ENCODE results near the gene RNU4-1.
"Not testable (repeated sequence)": the region's sequence is repeated elsewhere in the genome, so short reads cannot be mapped to it uniquely, and the experiment has no call there.

Gene RNU4-1

DNA sequence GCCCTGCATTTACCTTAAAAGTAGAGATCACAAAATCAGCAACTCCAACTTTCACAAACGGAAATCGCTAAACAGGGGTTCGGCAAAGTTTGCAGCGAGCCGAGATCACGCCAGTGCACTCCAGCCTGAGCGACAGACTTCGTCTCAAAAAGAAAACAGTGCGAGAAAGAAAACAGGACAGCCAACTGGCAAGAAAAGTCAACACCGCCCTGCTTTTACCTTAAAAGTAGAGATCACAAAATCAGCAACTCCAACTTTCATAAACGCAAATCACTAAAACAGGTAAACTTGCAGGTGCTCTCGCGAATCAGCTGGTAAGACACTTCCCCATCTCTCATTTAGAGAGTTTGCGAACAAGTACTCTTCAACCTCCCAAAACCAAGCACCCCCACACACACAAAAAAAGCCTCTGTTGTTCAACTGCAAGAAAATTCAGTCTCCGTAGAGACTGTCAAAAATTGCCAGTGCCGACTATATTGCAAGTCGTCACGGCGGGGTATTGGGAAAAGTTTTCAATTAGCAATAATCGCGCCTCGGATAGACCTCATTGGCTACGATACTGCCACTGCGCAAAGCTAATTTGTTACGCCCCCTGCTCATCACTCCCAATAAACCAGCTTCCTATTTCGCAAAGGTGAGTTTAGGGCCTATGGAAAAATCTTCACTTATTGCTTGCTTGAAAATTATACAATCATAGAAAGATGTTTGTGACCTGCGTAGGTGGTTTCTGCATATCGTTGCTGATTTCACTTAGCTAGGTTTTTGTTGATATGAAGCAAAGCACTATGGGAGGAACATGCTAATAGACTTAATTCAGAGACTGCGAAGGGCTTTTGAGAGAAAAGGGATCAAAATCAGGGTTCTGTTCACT is at the start of gene RNU4-1:
RNU4-1 (minus strand) TSS at position 577 of the 871 bp plus-strand sequence.
- peak; percentile 70 for DNase-seq

DNA sequence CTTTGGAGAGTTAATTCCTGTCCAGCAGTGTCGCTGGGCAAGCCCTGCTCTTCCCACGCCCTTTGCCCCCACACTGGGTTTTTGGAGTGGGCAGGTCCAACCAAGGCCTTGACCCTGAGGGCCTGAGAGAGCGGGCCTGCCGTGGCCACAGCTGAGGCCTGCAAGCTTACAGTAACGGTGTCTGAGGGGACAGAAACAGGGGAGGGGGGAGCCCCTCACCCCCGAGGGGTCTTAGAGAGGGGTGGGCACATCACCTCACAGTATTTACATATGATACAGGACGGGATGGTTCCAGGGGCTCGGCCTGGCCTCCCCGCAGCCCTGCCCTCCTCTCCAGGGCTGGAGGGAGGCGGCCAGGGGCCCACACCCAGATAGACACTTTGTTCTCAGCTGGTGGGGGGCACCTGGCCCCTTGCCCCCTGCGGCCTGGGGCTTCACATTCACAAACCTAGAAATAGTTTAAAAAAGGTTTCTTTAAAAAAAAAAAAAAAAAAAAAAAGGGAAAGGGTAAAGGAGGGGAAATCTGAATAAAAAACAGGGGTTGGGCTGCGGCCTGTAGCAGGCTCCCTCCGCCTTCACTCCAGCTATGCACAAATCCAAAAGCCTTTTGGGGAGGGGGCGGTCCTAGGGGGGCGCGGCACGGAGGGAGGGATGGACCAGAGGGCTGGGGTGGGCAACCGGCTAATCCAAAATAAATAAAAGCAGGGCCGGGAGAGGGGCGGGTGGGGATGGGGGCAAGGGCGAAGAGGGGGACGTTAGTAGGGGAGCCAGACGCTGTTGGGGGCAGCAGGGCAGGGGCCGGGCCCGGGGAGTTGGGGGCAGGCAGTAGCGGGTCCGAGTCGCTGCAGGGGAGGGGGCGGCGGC is 49.4 kb upstream of the RNU4-1 start:
- DNase-seq = no peak

DNA sequence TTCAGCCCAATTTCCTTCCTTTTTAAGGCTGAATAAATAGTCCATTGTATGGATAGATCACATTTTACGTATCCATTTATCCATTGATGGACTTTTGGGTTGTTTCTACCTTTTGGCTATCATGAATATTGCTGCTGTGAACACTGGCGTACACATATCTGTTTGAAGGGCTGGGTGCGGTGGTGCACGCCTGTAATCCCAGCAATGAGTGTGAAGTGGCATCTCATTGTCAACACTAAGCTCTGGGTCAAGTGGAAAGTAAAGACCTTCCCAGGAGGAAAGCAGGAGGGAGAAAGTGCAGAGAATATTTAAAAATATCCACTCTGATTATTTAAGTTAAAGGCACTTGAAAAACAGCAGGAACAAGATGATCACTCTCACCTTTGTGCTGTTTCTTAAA is 46.2 kb upstream of the RNU4-1 start:
- DNase-seq = no peak

DNA sequence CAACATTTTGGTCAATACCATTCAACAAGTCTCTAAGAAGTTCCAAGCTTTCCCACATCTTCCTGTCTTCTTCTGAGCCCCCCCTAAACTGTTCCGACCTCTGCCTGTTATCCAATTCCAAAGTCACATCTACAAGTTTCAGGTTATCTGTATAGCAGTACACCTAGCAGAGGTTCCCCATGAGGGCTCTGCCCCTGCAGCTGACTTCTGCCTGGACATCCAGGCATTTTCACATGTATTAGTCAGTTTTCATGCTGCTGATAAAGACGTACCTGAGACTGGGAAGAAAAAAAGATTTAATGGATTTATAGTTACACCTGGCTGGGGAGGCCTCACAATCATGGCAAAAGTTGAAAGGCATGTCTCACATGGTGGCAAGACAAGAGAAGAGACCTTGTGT is 44.7 kb upstream of the RNU4-1 start:
- DNase-seq = no peak

DNA sequence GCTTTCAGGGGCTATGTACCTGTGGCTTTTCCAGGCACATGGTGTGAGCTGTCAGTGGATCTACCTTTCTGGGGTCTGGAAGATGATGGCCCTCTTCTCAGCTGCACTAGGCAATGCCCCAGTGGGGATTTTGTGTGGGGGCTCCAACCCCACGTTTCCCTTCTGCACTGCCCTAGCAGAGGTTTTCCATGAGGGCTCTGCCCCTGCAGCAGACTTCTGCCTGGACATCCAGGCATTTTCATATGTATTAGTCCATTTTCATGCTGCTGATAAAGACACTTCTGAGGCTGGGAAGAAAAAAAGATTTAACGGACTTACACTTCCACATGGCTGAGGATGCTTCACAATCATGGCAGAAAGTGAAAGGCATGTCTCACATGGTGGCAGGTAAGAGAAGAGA is 43.4 kb upstream of the RNU4-1 start:
- DNase-seq = not testable (repeated sequence)

DNA sequence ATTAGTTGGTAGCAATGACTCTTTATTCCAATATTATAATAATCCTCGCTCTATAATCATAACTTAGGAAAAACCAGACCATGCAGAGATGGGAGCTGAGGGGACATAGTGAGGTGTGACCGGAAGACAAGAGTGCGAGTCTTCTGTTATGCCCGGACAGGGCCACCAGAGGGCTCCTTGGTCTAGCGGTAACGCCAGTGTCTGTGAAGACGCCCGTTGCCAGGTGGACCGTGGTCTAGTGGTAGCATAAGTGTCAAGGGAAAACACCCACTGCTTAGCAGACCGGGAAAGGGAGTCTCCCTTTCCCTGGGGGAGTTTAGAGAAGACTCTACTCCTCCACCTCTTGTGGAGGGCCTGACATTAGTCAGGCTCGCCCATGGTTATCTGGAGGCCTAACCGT is 42.4 kb upstream of the RNU4-1 start:
- peak; percentile 15 for DNase-seq

DNA sequence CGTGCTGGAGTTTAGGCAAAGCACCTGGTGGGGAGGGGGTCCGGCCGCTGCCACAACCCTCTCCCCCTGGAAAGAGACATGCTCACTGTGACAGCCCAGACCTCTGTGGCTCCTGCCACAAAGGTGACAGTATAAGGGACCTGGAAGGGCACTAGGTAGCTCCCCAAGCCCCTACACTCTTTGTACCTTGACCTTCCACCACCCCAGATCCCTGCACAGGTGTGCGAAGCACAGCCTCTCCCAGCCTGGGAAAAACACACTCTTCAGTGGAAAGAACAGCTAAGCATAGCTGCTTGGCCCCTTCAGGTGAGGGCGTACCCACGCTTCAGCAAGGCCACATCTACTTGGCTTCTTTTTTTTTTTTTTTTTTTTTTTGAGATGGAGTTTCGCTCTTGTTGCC is 39.5 kb upstream of the RNU4-1 start:
- no peak for DNase-seq

DNA sequence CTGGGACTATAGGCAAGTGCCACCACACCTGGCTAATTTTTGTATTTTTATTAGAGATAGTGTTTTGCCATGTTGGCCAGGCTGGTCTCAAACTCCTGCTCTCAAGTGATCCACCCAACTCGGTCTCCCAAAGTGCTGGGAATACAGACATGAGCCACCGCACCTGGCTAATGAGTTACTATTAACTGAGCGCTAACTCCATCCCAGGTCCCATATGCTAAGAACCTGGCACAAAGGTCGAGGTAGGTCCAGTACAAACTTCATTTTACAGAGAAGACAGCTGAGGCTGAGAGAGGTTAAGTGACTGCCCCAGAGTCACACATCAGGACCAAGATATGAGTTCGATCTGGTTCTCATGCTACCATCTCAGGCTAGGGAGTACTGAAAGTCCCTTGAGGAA is 39.0 kb upstream of the RNU4-1 start:
- no peak for DNase-seq

DNA sequence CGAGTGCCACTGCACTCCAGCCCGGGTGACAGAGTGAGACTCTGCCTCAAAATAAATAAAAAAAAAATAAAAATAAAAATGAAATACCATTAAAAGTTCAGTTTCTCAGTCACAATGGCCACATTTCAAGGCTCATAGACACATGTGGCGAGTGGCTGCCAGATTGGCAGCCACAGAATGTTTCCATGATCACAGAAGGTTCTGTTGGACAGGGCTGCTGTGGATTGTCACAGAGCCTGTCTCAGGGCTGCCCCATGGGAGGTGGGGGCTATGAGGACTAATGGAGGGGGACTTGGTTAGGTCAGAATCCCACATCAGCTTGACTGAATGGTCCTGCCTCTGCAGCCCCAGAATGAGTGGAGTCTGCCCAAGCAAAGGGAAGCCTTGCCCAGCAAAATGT is 38.4 kb upstream of the RNU4-1 start:
- DNase-seq = no peak

DNA sequence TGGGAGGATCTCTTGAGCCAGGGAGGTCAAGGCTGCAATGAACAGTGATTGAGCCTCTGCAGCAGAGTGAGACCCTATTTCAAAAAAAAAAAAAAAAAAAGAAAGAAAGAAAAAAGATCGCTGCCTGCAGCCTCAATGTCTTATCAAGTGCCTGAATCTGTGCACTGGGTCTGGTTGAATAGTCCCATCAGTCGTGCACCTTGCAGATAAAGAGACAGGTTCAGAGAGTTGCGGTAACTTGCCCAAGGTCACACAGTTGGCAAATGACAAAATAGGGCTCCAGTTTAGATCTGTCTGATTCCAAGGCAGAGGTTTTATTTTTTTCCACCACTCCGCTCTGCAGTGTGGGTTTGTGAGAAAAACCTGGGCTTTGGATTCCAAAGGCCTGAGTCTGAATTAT is 35.2 kb upstream of the RNU4-1 start:
- DNase-seq = no peak

DNA sequence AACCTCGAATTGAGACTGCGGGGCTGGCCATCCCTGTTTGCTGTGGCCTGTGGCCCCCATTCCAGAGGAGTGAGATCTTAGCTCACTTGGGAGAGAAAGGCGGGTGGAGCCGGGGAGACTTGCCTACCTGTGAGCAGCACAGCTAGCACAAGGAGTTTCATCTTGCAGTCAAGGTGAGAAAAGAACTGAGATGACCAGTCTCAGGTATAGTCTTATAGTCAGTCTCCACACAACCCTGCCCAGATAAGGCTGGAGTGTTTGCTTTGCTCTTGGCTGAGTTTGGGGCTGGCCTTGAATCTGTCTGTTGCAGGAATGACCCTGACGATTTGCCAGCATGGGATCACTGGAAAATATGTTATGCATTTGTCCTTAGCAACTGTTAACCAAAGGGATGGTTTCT is 34.6 kb upstream of the RNU4-1 start, which contains the start of gene PLA2G1B:
PLA2G1B (minus strand) TSS at position 187 of the 400 bp plus-strand sequence; CDS start at position 161, 26 bp downstream.
- no peak for DNase-seq

DNA sequence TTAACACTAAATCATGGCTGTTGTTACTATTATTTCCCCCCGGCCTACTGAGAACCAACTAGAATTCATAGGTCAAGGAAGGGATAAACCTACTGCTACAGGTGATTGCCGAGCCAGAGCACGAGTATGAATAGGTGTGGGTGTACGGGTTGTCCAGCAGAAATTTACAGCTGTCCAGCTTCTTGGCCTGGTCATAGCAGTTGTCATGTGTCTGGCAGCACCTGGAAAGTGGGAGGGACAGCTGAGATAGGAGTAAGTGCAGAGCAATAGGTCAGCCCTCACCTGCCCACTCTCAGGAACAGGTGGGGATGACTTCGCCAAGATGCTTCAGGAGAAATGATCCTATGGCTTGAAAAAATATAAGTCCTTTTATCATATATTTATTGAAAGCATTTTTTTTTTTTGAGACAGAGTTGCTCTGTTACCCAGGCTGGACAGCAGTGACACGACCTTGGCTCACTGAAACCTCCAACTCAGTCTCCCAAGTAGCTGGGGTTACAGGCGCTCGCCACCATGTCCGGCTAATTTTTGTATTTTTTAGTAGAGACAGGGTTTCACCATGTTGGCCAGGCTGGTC is 31.9 kb upstream of the RNU4-1 start:
- DNase-seq = no peak

DNA sequence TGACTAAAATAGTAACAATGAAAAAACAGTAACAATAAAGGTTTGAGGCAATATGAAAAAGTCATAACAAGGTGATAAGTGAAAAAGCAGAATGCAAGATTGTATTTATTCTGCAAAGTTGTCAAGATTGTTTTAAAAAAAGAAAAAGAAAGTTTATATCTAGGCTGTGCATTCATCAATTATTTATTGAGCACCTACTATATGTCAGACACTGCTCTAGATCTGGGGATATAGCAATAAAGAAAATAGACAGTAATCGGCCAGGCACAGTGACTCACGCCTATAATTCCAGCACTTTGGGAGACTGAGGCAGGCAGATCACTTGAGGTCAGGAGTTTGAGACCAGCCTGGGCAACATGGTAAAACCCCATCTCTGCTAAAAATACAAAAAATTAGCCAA is 30.7 kb upstream of the RNU4-1 start:
- DNase-seq = no peak

DNA sequence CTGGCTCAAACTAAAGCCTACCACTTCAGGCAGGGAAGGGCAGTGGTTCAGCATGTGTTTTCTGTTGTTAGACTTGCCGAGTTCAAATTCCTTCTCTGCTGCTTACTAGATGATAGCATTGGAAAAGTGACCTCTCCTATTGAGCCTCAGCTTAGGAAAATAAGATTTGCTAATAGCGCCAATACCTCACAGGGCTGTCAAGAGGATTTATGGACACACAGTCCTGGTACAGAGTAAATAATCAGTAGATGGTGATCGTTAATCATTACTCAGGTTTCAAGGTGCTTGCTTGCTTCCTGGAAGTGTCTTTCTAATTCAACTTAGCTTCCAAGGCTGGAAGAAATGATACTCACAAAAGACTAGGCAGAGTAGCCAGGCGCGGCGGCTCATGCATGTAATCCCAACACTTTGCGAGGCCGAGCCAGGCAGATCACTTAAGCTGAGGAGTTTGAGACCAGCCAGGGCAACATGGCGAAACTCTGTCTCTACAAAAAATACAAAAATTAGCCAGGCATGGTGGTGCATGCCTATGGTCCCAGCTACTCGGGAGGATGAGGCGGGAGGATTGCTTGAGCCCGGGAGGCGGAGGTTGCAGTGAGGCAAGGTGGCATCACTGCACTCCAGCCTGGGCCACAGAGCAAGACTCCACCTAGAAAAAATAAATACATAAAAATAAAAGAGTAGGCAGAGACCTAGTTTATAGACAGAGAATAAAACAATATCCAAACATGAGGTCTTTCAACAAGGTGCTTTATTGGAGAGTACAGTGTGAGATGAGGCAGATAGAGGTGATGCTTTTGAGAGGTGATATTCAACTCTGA is 28.6 kb upstream of the RNU4-1 start:
- DNase-seq = no peak

DNA sequence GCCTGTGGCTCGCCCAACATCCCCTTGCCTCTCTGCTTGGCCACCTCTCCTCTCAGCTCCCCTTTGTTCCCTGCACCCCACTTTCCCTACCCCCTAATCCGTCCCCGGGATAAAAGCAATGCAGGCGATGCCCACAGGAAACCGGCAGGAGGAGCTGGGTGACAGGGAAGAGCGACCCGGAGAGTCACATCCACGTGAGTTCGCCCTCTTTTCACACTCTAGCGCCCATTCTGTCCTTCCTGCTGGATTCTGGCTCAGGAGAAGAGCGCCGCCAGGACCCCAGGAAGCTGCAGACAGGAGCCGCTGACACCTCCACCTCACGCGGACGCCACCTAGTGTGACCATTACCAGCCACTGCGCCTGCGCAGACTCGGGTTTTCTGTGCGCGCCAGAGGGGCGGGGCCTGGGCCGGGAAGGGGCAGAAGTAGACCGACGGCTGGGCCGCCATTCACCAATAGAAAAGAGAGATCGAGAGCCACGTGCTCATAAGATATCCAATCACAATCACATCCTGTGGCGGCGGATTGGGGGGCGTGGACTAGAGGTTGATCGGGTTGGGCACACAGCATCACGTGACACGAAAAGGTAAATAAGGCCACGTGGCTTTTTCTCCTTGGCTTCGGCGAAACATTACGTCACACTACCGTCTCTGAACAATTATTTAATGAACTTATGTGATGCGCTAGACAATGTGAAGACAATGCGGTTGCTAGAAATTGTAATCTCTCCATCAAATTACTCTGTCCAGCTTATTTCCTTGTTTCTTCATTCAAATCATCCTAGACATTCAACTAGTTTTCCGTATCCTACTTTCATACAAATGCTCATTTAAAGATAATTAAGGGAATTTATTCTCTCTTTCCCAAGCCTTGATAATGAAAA is 24.4 kb upstream of the RNU4-1 start:
- DNase-seq = peak; percentile 100

DNA sequence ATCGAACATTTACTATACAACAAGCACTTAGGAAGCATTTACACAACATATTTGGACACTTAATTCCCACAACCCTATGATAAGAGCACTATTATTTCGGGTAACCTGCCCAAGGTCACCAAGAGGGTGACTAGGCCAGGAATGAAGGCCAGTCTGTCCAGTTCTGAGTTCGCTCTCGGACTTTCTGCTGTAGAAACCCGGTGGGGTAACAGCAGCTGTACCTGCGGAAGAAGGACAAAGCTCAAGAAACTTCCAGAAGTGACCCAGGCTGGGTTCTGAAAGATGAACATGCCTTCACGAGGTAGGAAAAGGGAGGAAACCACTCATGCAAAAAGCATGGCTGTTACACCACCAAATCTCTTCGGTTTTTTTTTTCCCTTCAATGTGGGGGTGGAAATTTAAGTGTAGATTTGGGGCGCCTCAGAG is 23.8 kb upstream of the RNU4-1 start:
- no peak for DNase-seq

DNA sequence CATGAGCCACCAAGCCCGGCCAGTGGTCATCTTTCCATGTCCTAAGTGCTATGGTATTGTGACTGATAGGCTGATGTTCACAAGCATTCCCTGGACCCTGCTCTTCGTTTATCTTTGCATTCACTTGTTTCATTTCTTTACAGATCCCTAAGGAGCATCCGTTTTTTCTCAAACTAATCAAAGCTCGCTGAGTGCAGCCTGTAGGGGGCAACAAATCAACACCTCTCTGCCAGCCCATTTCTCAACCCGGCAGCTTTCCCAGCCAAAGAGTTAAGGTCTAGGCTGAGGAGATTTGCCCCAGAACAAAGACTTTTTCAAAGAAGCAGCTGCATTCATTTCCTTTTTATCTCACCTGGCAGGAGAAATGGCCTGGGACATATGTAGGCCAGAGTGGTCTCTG is 21.2 kb upstream of the RNU4-1 start:
- no peak for DNase-seq

DNA sequence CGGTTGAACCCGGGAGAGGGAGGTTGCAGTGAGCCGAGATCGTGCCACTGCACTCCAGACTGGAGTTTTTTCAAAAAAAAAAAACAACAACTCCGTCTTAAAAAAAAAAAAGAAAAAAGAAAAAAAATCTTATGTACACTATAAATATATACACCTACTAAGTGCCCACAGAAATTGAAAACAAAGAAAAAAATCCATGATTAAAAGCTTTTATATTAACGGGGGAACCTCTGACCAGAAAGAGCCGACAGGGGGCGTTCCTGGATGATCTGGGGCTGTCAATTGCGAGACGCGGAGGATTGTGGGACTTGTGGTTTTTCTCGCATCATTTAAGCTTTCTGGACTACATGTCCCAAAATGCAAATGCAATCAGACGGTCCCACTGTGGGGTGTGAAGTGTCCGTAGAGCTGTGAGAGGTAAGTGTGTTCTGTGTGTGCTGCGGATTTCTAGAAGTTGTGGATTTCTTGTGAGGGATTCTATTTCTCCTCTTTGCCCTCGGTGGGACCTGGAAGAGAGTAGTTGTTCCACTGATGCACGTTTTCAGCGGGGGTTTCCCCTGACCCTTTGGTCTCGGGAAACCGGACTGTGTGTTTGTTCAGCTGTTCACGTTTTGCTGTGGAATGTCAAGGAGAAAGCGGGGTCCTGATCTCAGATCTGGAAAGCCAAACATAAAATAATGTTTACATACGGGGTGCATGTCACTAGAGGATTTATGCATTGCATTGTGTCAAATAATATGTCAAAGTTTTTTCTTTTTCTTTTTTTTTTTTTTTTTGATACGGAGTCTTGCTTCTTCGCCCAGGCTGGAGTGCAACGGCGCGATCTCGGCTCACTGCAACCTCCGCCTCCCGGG is 9.2 kb upstream of the RNU4-1 start, which contains the start of gene SIRT4:
SIRT4 (plus strand) TSS at position 360 of the 854 bp plus-strand sequence. CDS start 1,241 bp downstream, outside the sequence.
- DNase-seq = peak; percentile 93

DNA sequence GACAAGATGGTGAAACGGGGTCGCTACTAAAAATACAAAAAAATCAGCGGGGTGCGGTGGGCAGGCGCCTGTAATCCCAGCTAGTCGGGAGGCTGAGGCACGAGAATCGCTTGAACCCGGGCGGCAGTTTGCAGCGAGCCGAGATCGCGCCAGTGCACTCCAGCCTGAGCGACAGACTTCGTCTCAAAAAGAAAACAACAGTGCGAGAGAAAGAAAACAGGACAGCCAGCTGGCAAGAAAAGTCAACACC is 701 bp downstream of the RNU4-1 start:
- DNase-seq = no peak

DNA sequence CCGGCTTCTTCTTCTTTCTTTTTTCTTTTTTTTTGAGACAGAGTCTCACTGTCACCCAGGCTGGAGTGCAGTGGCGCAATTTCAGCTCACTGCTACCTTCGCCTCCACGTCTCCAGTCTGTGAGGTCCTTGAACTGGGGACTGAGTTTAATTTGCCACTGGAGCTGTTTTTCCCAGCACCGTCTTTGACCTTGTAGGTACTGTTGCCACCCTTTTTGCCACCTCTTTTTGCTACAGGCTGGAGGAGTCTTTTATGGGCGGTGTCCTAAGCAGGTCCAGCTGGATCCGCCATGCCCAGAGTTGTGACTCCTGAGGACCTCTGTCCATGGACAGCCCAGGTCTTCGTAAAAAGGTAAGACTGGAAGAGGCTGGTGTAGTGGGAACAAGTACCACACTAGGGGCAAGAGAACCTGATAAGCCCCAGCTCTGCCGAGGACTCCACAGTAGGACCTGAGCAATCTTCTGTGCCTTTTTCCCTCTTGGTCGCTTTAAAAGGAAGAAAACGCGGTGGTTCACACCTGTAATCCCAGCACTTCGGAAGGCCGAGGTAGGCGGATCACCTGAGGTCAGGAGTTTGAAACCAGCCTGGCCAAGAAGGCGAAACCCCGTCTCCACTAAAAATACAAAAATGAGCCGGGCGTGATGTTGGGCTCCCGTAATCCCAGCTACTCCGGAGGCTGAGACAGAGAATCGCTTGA is 2.3 kb downstream of the RNU4-1 start:
- peak; percentile 4 for DNase-seq

Data from CD4-positive, alpha-beta T cell treated with Interleukin-6 for 4 hours (primary cell).